Measurements from ENCODE around the gene MYO15A. TPM values are rescaled to one million over a fixed set of nuclear protein-coding genes. Genes with fewer than 3 reads are reported as not detected.

The MYO15A gene
- total RNA-seq, 1 donor from 2014 or later = 1.8 TPM

- Mint-ChIP-seq H3K36me3 (peaks cover 20% of the 10 kb centered on the region), H3K27ac (no peak overlapping the region), H3K4me3 (no peak overlapping the region), H3K27me3 (no peaks in the 10 kb centered on the region), H3K4me1 (ENCODE audit: unreplicated experiment) (peaks cover 4% of the 10 kb centered on the region), H3K9me3 (no peaks in the 10 kb centered on the region)
- TF ChIP-seq CTCF (conservative IDR thresholded peaks at IDR 0.05) = no peak
- DNase-seq (ENCODE audit: extremely low spot score, unreplicated experiment) = no peak
Measured at GRCh38 chr17:18094409-18094807, 14.1 kb upstream of the MYO15A start.

- Mint-ChIP-seq H3K4me3 (no peak overlapping the region), H3K36me3 (peaks cover 13% of the 10 kb centered on the region), H3K27ac (no peak overlapping the region), H3K9me3 (no peaks in the 10 kb centered on the region), H3K27me3 (no peaks in the 10 kb centered on the region), H3K4me1 (ENCODE audit: unreplicated experiment) (no peaks in the 10 kb centered on the region)
- no peak for TF ChIP-seq CTCF (conservative IDR thresholded peaks at IDR 0.05)
- no peak for DNase-seq (ENCODE audit: extremely low spot score, unreplicated experiment)
Measured at GRCh38 chr17:18099516-18099915, 9.0 kb upstream of the MYO15A start.

DNA sequence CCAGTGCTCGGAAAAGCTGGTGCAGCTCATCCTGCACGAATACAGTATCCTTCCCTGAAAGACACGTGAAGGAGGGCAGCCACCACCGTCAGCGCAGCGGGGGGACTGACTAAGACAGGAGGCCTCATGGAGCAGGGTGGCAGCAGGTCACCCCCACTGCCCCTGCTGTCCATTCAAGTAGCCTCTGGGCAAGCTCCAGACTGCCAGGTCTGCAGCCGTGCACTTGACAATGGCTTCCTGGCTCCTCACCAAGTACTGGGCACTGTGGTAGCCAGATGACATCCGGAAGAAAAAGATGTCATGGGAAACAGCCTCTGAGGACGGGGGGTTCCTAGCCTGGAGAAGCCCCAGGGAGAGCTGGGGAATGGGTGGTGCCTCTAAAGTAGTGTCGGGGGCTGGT lies 7.9 kb upstream of the MYO15A start:
- DNase-seq (ENCODE audit: extremely low spot score, unreplicated experiment) = no peak
- Mint-ChIP-seq H3K4me3 (no peak overlapping the region), H3K27me3 (no peaks in the 10 kb centered on the region), H3K36me3 (peaks cover 12% of the 10 kb centered on the region), H3K9me3 (no peaks in the 10 kb centered on the region), H3K4me1 (ENCODE audit: unreplicated experiment) (no peaks in the 10 kb centered on the region), H3K27ac (no peak overlapping the region)
- TF ChIP-seq CTCF (conservative IDR thresholded peaks at IDR 0.05) = no peak

DNA sequence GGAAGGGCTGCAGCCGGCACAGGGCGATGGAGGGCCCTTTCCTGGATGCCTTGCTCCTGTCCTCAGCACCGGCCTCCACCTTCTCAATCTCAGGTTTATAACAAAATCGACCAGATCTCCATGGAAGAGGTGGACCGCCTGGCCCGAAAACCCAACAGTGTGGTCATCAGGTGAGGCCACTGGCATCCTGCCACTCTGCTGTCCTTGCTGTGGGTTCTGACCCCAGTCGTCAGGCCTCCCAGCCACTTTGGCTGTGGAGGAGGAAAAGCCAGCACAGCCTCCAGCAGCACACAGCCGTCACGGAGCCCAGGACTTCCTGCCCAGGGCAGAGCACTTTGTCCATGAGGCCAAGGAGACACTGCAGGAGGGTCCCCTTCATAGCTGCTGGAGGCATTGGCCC lies 6.7 kb upstream of the MYO15A start:
- no peak for TF ChIP-seq CTCF (conservative IDR thresholded peaks at IDR 0.05)
- no peaks in the 10 kb centered on the region for H3K27me3 Mint-ChIP-seq
- no peak overlapping the region for H3K27ac Mint-ChIP-seq
- H3K9me3 Mint-ChIP-seq = no peaks in the 10 kb centered on the region
- H3K4me1 Mint-ChIP-seq (ENCODE audit: unreplicated experiment) = no peaks in the 10 kb centered on the region
- no peaks in the 10 kb centered on the region for H3K36me3 Mint-ChIP-seq
- no peak for DNase-seq (ENCODE audit: extremely low spot score, unreplicated experiment)
- H3K4me3 Mint-ChIP-seq = no peak overlapping the region

DNA sequence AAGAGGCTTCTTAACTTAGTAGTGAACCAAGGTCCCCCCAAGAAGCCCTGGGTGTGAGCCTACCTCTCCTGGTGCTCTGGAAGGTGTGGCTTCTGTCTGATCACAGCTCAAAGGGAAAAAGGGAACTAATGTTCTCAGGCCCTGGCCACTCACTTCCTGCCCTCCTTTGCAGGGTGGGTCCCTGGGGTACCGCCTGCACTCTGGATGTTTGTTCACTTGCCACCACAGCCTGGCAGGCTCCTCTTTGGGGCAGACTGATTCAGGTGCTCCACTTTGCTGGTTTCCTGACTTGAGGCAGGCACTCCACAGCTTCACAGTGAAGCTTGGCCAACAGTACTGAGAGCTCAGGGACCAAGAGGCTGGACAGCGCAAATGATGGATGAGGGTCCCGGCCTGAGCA lies 5.9 kb upstream of the MYO15A start:
- H3K27me3 Mint-ChIP-seq = no peaks in the 10 kb centered on the region
- no peak overlapping the region for H3K4me3 Mint-ChIP-seq
- no peak for DNase-seq (ENCODE audit: extremely low spot score, unreplicated experiment)
- H3K4me1 Mint-ChIP-seq (ENCODE audit: unreplicated experiment) = no peaks in the 10 kb centered on the region
- H3K36me3 Mint-ChIP-seq = no peaks in the 10 kb centered on the region
- no peak overlapping the region for H3K27ac Mint-ChIP-seq
- no peaks in the 10 kb centered on the region for H3K9me3 Mint-ChIP-seq
- no peak for TF ChIP-seq CTCF (conservative IDR thresholded peaks at IDR 0.05)

DNA sequence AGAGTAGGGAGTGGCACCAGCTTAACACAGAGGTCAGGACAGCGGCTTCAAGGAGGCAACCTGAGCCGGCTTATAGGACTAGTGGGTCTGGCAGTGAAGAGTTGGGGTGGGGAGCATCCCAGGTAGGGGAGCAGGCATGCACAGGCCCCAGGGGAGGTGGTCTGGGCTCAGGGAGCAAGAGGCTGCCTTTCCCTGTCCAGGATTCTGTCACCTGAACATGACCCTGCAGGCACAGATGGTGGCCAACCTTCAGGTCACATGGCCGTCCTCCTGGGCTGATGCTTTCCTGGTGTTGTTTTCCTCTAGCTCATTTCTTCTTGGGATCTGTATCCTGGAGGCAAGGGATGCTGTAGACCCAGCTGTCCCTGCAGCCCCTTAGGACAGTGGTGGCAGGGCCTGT lies 3.5 kb upstream of the MYO15A start:
- TF ChIP-seq CTCF (conservative IDR thresholded peaks at IDR 0.05) = no peak
- DNase-seq (ENCODE audit: extremely low spot score, unreplicated experiment) = no peak
- Mint-ChIP-seq H3K4me1 (ENCODE audit: unreplicated experiment) (no peaks in the 10 kb centered on the region), H3K9me3 (no peaks in the 10 kb centered on the region), H3K4me3 (no peak overlapping the region), H3K36me3 (no peaks in the 10 kb centered on the region), H3K27ac (no peak overlapping the region), H3K27me3 (no peaks in the 10 kb centered on the region)
